CD8-positive, alpha-beta memory T cell (primary cell): ENCODE measurements around the gene DYNLT1. TPM values are rescaled to one million over a fixed set of nuclear protein-coding genes. Genes with fewer than 3 reads are reported as not detected.

Source experiments
- CTCF ChIA-PET: fragments of 350-600 bp; sonication (Branson Sonifier 250); formaldehyde crosslinking; loops from one replicate; lab custom pipeline; 2021; ENCODE audit warnings: antibody characterized with exemption; lab: Charles Lee
- POLR2A ChIA-PET: fragments of 350-600 bp; sonication (Branson Sonifier 250); formaldehyde crosslinking; loops from one replicate; lab custom pipeline; 2021; ENCODE audit warnings: antibody characterized with exemption; lab: Charles Lee
- DNase-seq, 5 donors: peaks; one replicate each; pipeline versions ENCODE4 v3.0.0 to v3.0.0-alpha.2; 2020 to 2022; ENCODE audit warnings: mixed read lengths in 1 of 5
- H3K27ac ChIP-seq: one replicate; pipeline ENCODE4 v1.7.0; 2013; ENCODE audit warnings: low read depth, mild to moderate bottlenecking, low read length, moderate library complexity
- H3K27me3 ChIP-seq: 2 replicates; pipeline ENCODE4 v1.7.0; 2013; ENCODE audit warnings: low read length, mild to moderate bottlenecking; ENCODE audit not compliant: insufficient read depth, poor library complexity, severe bottlenecking
- H3K36me3 ChIP-seq: 2 replicates; pipeline ENCODE4 v1.7.0; 2013; ENCODE audit warnings: mild to moderate bottlenecking, low read length, moderate library complexity; ENCODE audit not compliant: insufficient read depth
- H3K4me1 ChIP-seq: 2 replicates; pipeline ENCODE4 v1.7.0; 2013; ENCODE audit warnings: mild to moderate bottlenecking, low read length, moderate library complexity; ENCODE audit not compliant: insufficient read depth
- H3K4me3 ChIP-seq: 2 replicates; pipeline ENCODE4 v1.7.0; 2013; ENCODE audit warnings: mild to moderate bottlenecking, low read length
- H3K9me3 ChIP-seq: 2 replicates; pipeline ENCODE4 v1.7.0; 2013; ENCODE audit warnings: mild to moderate bottlenecking, low read length
- H3K27ac Mint-ChIP-seq, 8 donors: one replicate each; pipeline ENCODE4 v1.8.0; 2020 to 2021; ENCODE audit warnings: mixed read lengths in 8 of 8, mild to moderate bottlenecking in 6 of 8, inconsistent platforms in 3 of 8, moderate library complexity in 3 of 8
- H3K27me3 Mint-ChIP-seq, 2 donors: one replicate each; pipeline ENCODE4 v1.8.0; 2020 to 2021; ENCODE audit warnings: mixed read lengths in 2 of 2, mild to moderate bottlenecking in 1 of 2, moderate library complexity in 1 of 2
- H3K36me3 Mint-ChIP-seq, 3 donors: one replicate each; pipeline ENCODE4 v1.8.0; 2020 to 2021; ENCODE audit warnings: mixed read lengths in 3 of 3, inconsistent platforms in 1 of 3, mild to moderate bottlenecking in 1 of 3
- H3K4me1 Mint-ChIP-seq, 3 donors: one replicate each; pipeline ENCODE4 v1.8.0; 2020 to 2021; ENCODE audit warnings: mixed read lengths in 3 of 3, inconsistent platforms in 1 of 3, mild to moderate bottlenecking in 1 of 3
- H3K4me3 Mint-ChIP-seq, 7 donors: one replicate each; pipeline ENCODE4 v1.8.0; 2020 to 2021; ENCODE audit warnings: mixed read lengths in 7 of 7, mild to moderate bottlenecking in 6 of 7, moderate library complexity in 4 of 7, inconsistent platforms in 2 of 7
- H3K9me3 Mint-ChIP-seq, 5 donors: one replicate each; pipeline ENCODE4 v1.8.0; 2020 to 2022; ENCODE audit warnings: mixed read lengths in 5 of 5, mild to moderate bottlenecking in 3 of 5, moderate library complexity in 2 of 5, inconsistent platforms in 1 of 5
- polyA plus RNA-seq: library from polyadenylated mRNA; unstranded; fragments of 300-500 nt; fragmentation: Illumina TruSeq; gene quantifications from one replicate; pipeline ENCODE4 v1.2.3, GENCODE V29; 2021
- total RNA-seq, 2 experiments: library from RNA; stranded (reverse); gene quantifications; one replicate each; pipeline ENCODE4 v1.2.3, GENCODE V29; 2021

Gene DYNLT1
- total and polyA plus RNA-seq, 3 experiments from 2014 or later = 83.2 to 103 (median 94.8) TPM

DNA sequence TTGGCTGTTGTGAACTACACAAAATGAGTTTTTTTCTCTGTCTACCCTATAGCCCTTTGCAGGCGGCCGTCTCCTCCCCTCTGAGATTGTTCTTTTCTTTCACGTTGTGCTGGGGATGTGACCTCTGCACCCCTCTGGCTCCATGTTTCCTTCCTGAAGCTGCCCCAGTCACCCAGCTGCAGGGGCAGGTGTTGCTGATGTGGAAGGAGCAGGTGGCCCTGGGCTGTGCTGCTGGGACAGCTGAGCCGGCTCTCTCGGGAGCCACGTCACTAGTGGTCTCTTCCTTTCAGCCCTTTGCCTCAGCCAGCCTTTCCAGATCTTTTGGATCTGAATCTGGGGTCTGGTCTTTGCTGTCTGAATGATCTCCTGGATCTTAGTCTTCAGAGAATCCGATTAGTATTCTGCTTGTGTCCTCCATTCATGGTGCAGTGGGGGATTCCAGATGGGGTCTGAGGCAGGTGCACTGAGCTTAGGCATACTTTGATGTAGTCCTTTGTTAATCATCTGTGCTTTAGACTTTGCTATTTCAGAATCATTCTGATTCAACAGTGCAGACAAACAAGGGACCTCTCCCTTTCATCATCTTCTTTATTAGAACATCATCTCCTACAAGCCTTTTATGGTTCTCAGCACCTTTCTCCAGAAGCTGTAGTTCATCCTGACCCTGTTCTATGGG is 53.3 kb downstream of the DYNLT1 start:
- no peaks in the 10 kb centered on the region for H3K27me3 Mint-ChIP-seq
- peaks cover 9 to 93% (median 28%) of the 10 kb centered on the region in 3 donors for H3K36me3 Mint-ChIP-seq
- no peak overlapping the region for H3K4me3 Mint-ChIP-seq
- peak overlapping the region in 4 of 8 donors; percentile 2 to 72 (median 33) for H3K27ac Mint-ChIP-seq
- Histone ChIP-seq H3K9me3 (no peaks in the 10 kb centered on the region), H3K27me3 (no peaks in the 10 kb centered on the region), H3K4me3 (no peak overlapping the region), H3K27ac (no peak overlapping the region), H3K36me3 (peaks cover 52% of the 10 kb centered on the region), H3K4me1 (no peaks in the 10 kb centered on the region)
- no peak for DNase-seq
- H3K9me3 Mint-ChIP-seq = no peaks in the 10 kb centered on the region
- ChIA-PET CTCF (no interaction called here), POLR2A (interaction anchor here (0.6 kb wide), 1 partner anchor 460 kb away, joined by 7 read pairs; no protein-coding TSS in a partner anchor)
- H3K4me1 Mint-ChIP-seq = peaks cover 0 to 14% (median 7%) of the 10 kb centered on the region in 3 donors

DNA sequence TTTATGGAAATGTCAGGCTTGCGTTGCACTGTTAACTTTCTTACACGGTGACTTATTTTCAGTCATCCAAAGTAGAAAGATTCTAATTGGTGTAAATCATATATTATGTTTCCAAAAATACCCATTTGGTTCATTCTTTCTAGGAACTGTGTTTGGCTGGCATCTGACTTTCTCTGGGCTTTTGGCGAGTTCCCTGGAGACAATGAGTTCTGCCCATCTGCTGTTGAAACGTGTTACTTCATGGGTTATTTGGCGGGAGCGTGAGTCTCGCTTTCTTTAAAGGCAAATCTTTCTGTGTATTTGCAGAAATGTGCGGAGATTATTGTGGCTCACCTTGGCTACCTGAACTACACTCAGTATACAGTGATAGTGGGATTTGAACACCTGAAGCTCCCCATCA is 55.2 kb downstream of the DYNLT1 start:
- Mint-ChIP-seq H3K4me3 (no peak overlapping the region), H3K4me1 (peaks cover 0 to 10% (median 4%) of the 10 kb centered on the region in 3 donors), H3K27me3 (no peaks in the 10 kb centered on the region), H3K36me3 (peaks cover 9 to 97% (median 31%) of the 10 kb centered on the region in 3 donors), H3K9me3 (no peaks in the 10 kb centered on the region), H3K27ac (peak overlapping the region in 3 of 8 donors; percentile 43 to 59 (median 45))
- no peaks in the 10 kb centered on the region for H3K4me1 ChIP-seq
- H3K4me3 ChIP-seq = no peak overlapping the region
- no peaks in the 10 kb centered on the region for H3K9me3 ChIP-seq
- H3K27ac ChIP-seq = no peak overlapping the region
- DNase-seq = no peak
- POLR2A ChIA-PET = no interaction called here
- peaks cover 65% of the 10 kb centered on the region for H3K36me3 ChIP-seq
- CTCF ChIA-PET = interaction anchor here (1.2 kb wide), 1 partner anchor 368 kb away, joined by 3 read pairs; no protein-coding TSS in a partner anchor
- no peaks in the 10 kb centered on the region for H3K27me3 ChIP-seq

DNA sequence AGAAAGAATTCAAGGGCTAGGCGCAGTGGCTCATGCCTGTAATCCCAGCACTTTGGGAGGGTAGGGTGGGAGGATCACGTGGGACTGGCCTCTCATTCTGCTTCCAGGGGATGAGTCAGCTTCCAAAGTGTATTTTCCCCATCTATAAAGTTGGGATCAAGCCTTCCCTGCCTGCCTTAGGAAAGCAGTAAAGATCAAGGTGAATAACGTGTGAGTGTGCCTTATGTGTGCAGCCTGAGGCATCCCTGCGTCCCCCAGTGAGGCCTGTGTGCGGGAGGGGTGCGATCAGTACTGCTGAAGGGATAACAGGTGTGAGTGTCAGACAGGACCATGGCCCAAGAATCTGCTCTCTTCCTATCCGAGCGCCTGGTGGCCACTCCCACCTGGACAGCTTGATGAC is 57.9 kb downstream of the DYNLT1 start:
- peaks cover 57% of the 10 kb centered on the region for H3K36me3 ChIP-seq

More for the DNA sequence above, 57.9 kb downstream of the DYNLT1 start:
- Histone ChIP-seq H3K4me1 (no peaks in the 10 kb centered on the region), H3K9me3 (no peaks in the 10 kb centered on the region), H3K27me3 (no peaks in the 10 kb centered on the region), H3K27ac (no peak overlapping the region), H3K4me3 (no peak overlapping the region)
- no peaks in the 10 kb centered on the region for H3K27me3 Mint-ChIP-seq
- H3K36me3 Mint-ChIP-seq = peaks cover 14 to 94% (median 29%) of the 10 kb centered on the region in 3 donors
- H3K4me3 Mint-ChIP-seq = no peak overlapping the region
- H3K9me3 Mint-ChIP-seq = no peaks in the 10 kb centered on the region
- ChIA-PET POLR2A (no interaction called here), CTCF (no interaction called here)
- peaks cover 0 to 7% (median 3%) of the 10 kb centered on the region in 3 donors for H3K4me1 Mint-ChIP-seq
- H3K27ac Mint-ChIP-seq = peak overlapping the region in 1 of 8 donors; percentile 52
- DNase-seq = no peak

Other genes with a start within 250 kb of the DYNLT1 start
- gene TMEM181, start 84.7 kb downstream of the DYNLT1 start, total RNA-seq = 10 to 100 TPM; 16.0 to 16.6 TPM
- 11.2 TPM for gene TMEM181, start 84.7 kb downstream of the DYNLT1 start, polyA plus RNA-seq
- 100 to 1,000 TPM in 1 of 2 experiments, 10 to 100 TPM in 1; 96.6 to 102 TPM for gene SYTL3, start 5.3 kb upstream of the DYNLT1 start, total RNA-seq
- gene SYTL3, start 5.3 kb upstream of the DYNLT1 start, polyA plus RNA-seq = 19.5 TPM
- gene EZR, start 174.6 kb upstream of the DYNLT1 start, total RNA-seq = 100 to 1,000 TPM; 296 to 299 TPM
- gene EZR, start 174.6 kb upstream of the DYNLT1 start, polyA plus RNA-seq = 325 TPM